Mesendoderm (in vitro differentiated cells): ENCODE measurements around the gene OXSR1.
A peak's percentile ranks its signal among the peaks of the same experiment; 100 is the strongest.

ENCODE experiments used
- DNase-seq: peaks from one replicate; pipeline ENCODE4 v3.0.0; 2013
- H2AK5ac ChIP-seq: 2 replicates; pipeline ENCODE4 v1.6.1; 2013; ENCODE audit warnings: low read length, inconsistent platforms
- H2BK120ac ChIP-seq: 2 replicates; pipeline ENCODE4 v1.6.1; 2013; ENCODE audit warnings: low read depth, mild to moderate bottlenecking, low read length, moderate library complexity, mixed read lengths
- H2BK15ac ChIP-seq: replicated peaks from 2 replicates; pipeline ENCODE4 v1.6.1; 2013; ENCODE audit warnings: low read depth, mild to moderate bottlenecking, moderate library complexity
- H2BK5ac ChIP-seq: 2 replicates; pipeline ENCODE4 v1.6.1; 2013; ENCODE audit warnings: low read length, inconsistent platforms
- H3K18ac ChIP-seq: 2 replicates; pipeline ENCODE4 v1.6.1; 2013; ENCODE audit warnings: mild to moderate bottlenecking, low read length, mixed read lengths
- H3K23ac ChIP-seq: one replicate; pipeline ENCODE4 v1.6.1; 2013; ENCODE audit warnings: low read length
- H3K27ac ChIP-seq: 2 replicates; pipeline ENCODE4 v1.5.1; 2013; ENCODE audit warnings: low read depth, mild to moderate bottlenecking, inconsistent platforms, low read length, moderate library complexity
- H3K27me3 ChIP-seq: 2 replicates; pipeline ENCODE4 v1.6.1; 2013; ENCODE audit warnings: low read length, control low read depth, mild to moderate bottlenecking, inconsistent platforms; ENCODE audit not compliant: insufficient read depth, poor library complexity
- H3K36me3 ChIP-seq: 2 replicates; pipeline ENCODE4 v1.6.1; 2013; ENCODE audit warnings: low read length, inconsistent platforms; ENCODE audit not compliant: control insufficient read depth, insufficient read depth
- H3K4ac ChIP-seq: one replicate; pipeline ENCODE4 v1.6.1; 2013; ENCODE audit warnings: low read depth, mild to moderate bottlenecking, low read length, moderate library complexity
- H3K4me1 ChIP-seq: 2 replicates; pipeline ENCODE4 v1.6.1; 2013; ENCODE audit warnings: low read depth, low read length, inconsistent platforms; ENCODE audit not compliant: control insufficient read depth
- H3K4me2 ChIP-seq: 2 replicates; pipeline ENCODE4 v1.6.1; 2013; ENCODE audit warnings: low read length
- H3K4me3 ChIP-seq: 2 replicates; pipeline ENCODE4 v1.5.1; 2013; ENCODE audit warnings: mild to moderate bottlenecking, low read length
- H3K56ac ChIP-seq: one replicate; pipeline ENCODE4 v1.6.1; 2013; ENCODE audit warnings: low read length
- H3K79me1 ChIP-seq: 2 replicates; pipeline ENCODE4 v1.6.1; 2013; ENCODE audit warnings: low read length, inconsistent platforms
- H3K79me2 ChIP-seq: 2 replicates; pipeline ENCODE4 v1.6.1; 2013; ENCODE audit warnings: mild to moderate bottlenecking, low read length; ENCODE audit not compliant: control insufficient read depth, insufficient read depth
- H3K9ac ChIP-seq: 2 replicates; pipeline ENCODE4 v1.6.1; 2013; ENCODE audit warnings: low read length, inconsistent platforms
- H4K5ac ChIP-seq: one replicate; pipeline ENCODE4 v1.6.1; 2013; ENCODE audit warnings: low read length
- H4K8ac ChIP-seq: one replicate; pipeline ENCODE4 v1.6.1; 2013; ENCODE audit warnings: low read depth, mild to moderate bottlenecking, control low read depth, low read length, moderate library complexity
- WGBS: extraction: QIAGEN DNeasy Blood & Tissue Kit; methylation state at CpG from one replicate; pipeline ENCODE4 v1.1.7; 2013; ENCODE audit warnings: low lambda C conversion rate, missing lambda C conversion rate; ENCODE audit not compliant: insufficient coverage; ENCODE audit errors: extremely low coverage; 5-methylcytosine and 5-hydroxymethylcytosine counted together

Gene OXSR1

DNA sequence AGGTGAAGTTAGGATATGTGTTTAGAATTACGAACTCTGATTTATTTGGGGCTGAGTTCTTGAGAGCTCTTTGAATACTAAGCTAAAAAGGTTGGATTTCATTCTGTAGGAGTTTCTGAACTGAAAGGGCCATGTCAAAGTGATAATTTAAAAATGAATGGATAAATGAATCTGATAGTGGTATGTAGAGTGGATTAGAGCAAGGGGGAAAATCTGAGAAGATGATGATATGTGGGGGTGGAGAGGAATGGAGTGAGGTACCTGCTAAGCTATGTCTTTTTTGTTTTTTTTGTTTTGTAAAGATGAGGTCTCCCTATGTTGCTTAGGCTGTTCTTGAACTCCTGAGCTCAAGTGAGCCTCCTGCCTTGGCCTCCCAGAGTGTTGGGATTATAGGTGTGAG is 55.7 kb downstream of the OXSR1 start:
- no peak overlapping the region for H4K8ac ChIP-seq
- H3K18ac ChIP-seq: no peak overlapping the region
- no peak overlapping the region for H2BK15ac ChIP-seq
- H4K5ac ChIP-seq: no peak overlapping the region
- no peaks in the 10 kb centered on the region for H3K36me3 ChIP-seq
- H3K27ac ChIP-seq: no peak overlapping the region
- no CpG with 5 or more reads among the region's 1 CpG for WGBS
- H2AK5ac ChIP-seq: no peak overlapping the region
- no peak overlapping the region for H3K9ac ChIP-seq
- peaks cover 2% of the 10 kb centered on the region for H3K79me1 ChIP-seq
- H2BK120ac ChIP-seq: no peak overlapping the region
- no peak overlapping the region for H3K4me3 ChIP-seq
- no peaks in the 10 kb centered on the region for H3K79me2 ChIP-seq
- no peak overlapping the region for H3K4ac ChIP-seq
- no peak overlapping the region for H2BK5ac ChIP-seq
- DNase-seq: no peak
- H3K56ac ChIP-seq: no peak overlapping the region
- no peak overlapping the region for H3K23ac ChIP-seq
- no peak overlapping the region for H3K4me2 ChIP-seq
- H3K27me3 ChIP-seq: no peaks in the 10 kb centered on the region
- no peaks in the 10 kb centered on the region for H3K4me1 ChIP-seq

DNA sequence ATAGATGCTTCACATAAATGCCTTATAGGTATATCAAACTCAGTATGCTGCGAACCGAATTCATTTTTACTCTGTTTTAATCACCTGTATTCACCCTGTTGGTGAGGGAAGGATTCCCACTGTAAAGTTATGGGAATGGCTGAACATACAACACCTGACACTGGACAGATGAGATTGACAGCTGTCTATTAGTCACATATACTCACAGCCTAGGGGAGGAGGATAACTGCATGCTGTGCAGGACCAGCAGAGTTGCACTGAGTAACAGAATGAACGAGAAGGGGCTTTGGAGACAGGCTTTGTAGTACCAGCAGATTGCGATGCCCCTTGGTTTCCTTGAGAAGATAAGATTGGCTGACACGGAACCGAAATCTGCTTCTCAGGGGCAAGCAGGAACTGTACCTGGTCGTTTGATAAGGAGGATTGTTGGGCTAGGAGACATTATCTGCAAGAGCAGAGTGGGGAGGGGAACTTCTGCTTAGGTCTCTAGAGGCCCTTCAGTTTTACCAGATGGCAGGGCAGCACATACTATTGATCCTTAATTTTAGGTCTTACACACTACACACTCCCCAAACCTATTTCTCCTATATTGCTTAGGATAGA is 56.8 kb downstream of the OXSR1 start:
- Histone ChIP-seq H3K18ac (no peak overlapping the region), H2BK5ac (no peak overlapping the region), H4K8ac (no peak overlapping the region), H3K27ac (no peak overlapping the region), H3K4ac (no peak overlapping the region), H2BK15ac (no peak overlapping the region), H3K56ac (no peak overlapping the region), H2AK5ac (no peak overlapping the region), H3K79me2 (no peaks in the 10 kb centered on the region), H3K79me1 (peaks cover 2% of the 10 kb centered on the region), H3K4me3 (no peak overlapping the region), H4K5ac (no peak overlapping the region), H3K23ac (no peak overlapping the region), H2BK120ac (no peak overlapping the region), H3K9ac (no peak overlapping the region), H3K27me3 (no peaks in the 10 kb centered on the region), H3K4me2 (no peak overlapping the region), H3K36me3 (no peaks in the 10 kb centered on the region), H3K4me1 (no peaks in the 10 kb centered on the region)
- no CpG with 5 or more reads among the region's 7 CpGs for WGBS
- DNase-seq: peak; percentile 31

DNA sequence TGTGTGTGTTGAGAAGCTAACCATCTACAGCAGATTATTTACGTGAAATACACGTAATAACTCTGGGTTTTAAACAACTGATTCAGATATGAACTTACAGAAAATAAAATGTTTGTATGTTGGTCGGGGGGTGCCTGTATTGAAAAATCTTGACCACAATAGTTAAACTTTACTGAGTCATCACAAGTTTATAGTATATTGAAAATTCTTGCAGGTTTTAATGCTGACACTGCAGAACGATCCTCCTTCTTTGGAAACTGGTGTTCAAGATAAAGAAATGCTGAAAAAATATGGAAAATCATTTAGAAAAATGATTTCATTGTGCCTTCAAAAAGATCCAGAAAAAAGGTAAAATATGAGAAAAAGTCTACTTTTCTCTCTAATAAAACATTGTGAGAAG is 59.0 kb downstream of the OXSR1 start:
- Histone ChIP-seq H3K4me1 (no peaks in the 10 kb centered on the region), H3K27me3 (no peaks in the 10 kb centered on the region), H4K5ac (no peak overlapping the region), H3K4ac (no peak overlapping the region), H2BK120ac (no peak overlapping the region), H3K56ac (no peak overlapping the region), H3K18ac (no peak overlapping the region), H3K4me3 (no peak overlapping the region), H3K23ac (no peak overlapping the region), H3K79me2 (no peaks in the 10 kb centered on the region), H2BK15ac (no peak overlapping the region), H3K9ac (no peak overlapping the region), H3K27ac (no peak overlapping the region), H3K4me2 (no peak overlapping the region), H4K8ac (no peak overlapping the region), H2BK5ac (no peak overlapping the region), H3K36me3 (no peaks in the 10 kb centered on the region), H2AK5ac (no peak overlapping the region), H3K79me1 (peaks cover 2% of the 10 kb centered on the region)
- WGBS: no CpG with 5 or more reads among the region's 4 CpGs
- no peak for DNase-seq

DNA sequence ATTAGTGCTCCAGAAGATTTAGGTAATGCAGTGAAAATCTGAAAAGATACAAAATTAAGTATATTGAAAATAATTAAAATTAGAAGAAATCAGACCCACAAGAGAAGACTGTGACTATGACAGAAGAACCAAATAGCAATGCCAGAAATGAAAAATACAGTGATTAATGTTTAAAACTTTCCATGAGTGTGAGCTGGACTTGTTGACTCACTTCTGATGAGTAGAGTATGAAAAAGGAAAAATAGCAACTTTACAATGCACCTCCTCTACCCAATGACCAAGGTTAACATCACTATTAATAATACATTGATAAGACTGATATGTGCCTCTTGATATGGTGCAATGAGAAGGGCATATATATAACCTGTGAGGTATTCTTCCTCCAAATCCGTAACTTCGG is 60.9 kb downstream of the OXSR1 start:
- no peaks in the 10 kb centered on the region for H3K79me1 ChIP-seq
- no peaks in the 10 kb centered on the region for H3K27me3 ChIP-seq
- H3K27ac ChIP-seq: no peak overlapping the region
- H3K4ac ChIP-seq: no peak overlapping the region
- H2BK5ac ChIP-seq: no peak overlapping the region
- H4K8ac ChIP-seq: no peak overlapping the region
- no peak overlapping the region for H3K9ac ChIP-seq
- WGBS: no CpG with 5 or more reads among the region's 2 CpGs
- no peak overlapping the region for H2BK120ac ChIP-seq
- H3K23ac ChIP-seq: no peak overlapping the region
- H3K36me3 ChIP-seq: no peaks in the 10 kb centered on the region
- no peak overlapping the region for H2BK15ac ChIP-seq
- H3K56ac ChIP-seq: no peak overlapping the region
- H3K79me2 ChIP-seq: no peaks in the 10 kb centered on the region
- H3K18ac ChIP-seq: no peak overlapping the region
- H3K4me2 ChIP-seq: no peak overlapping the region
- H2AK5ac ChIP-seq: no peak overlapping the region
- no peak overlapping the region for H3K4me3 ChIP-seq
- H3K4me1 ChIP-seq: no peaks in the 10 kb centered on the region
- no peak for DNase-seq
- H4K5ac ChIP-seq: no peak overlapping the region

DNA sequence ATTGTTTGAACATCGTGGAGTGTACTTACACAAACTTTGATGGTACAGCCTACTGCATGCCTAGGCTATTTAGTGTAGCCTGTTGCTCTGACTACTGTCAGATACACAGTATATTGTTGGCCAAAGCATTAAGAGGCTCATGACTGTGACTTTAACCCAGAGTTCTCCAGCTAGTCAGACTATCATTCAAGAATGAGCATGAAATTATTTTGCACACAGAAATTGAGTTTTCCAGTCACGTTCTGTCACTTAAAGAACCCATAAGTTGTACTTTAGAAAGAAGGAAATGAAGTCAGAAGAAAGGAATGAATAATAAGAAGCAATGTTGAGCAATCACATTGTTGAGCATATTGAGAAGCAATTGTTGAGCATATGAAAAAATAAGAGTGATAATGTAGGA is 62.7 kb downstream of the OXSR1 start:
- Histone ChIP-seq H3K36me3 (no peaks in the 10 kb centered on the region), H4K5ac (no peak overlapping the region), H3K18ac (no peak overlapping the region), H3K79me1 (no peaks in the 10 kb centered on the region), H3K27me3 (no peaks in the 10 kb centered on the region), H3K79me2 (no peaks in the 10 kb centered on the region), H3K4ac (no peak overlapping the region), H3K23ac (no peak overlapping the region), H2BK15ac (no peak overlapping the region), H3K4me1 (no peaks in the 10 kb centered on the region), H3K27ac (no peak overlapping the region), H3K56ac (no peak overlapping the region), H2BK5ac (no peak overlapping the region), H3K9ac (no peak overlapping the region), H4K8ac (no peak overlapping the region), H3K4me2 (no peak overlapping the region), H2AK5ac (no peak overlapping the region), H2BK120ac (no peak overlapping the region), H3K4me3 (no peak overlapping the region)
- no CpG with 5 or more reads among the region's 2 CpGs for WGBS
- no peak for DNase-seq

DNA sequence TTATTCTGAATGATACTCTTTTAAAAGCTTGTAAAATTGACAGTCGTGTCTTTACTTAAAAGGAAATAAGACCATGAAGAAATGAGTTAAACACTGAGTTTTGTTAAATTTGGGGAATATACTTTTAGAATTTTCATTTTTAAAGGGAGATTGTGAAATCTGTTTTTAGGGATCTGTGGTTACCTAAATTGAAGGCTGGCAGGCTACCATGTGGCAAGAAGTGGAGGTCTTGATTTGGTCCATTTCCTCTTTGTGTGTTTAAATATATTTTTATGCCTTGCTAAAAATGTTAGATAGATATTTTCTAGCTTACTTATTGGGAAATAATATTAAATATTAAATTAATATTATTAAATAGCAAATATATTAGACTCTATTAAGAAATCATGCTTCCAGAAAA is 63.7 kb downstream of the OXSR1 start:
- Histone ChIP-seq H2BK120ac (no peak overlapping the region), H2AK5ac (no peak overlapping the region), H3K4ac (no peak overlapping the region), H3K4me3 (no peak overlapping the region), H4K8ac (no peak overlapping the region), H3K79me1 (no peaks in the 10 kb centered on the region), H3K23ac (no peak overlapping the region), H3K4me2 (no peak overlapping the region), H3K18ac (no peak overlapping the region), H3K36me3 (no peaks in the 10 kb centered on the region), H3K9ac (no peak overlapping the region), H3K4me1 (no peaks in the 10 kb centered on the region), H2BK5ac (no peak overlapping the region), H3K56ac (no peak overlapping the region), H3K27me3 (no peaks in the 10 kb centered on the region), H4K5ac (no peak overlapping the region), H2BK15ac (no peak overlapping the region), H3K79me2 (no peaks in the 10 kb centered on the region), H3K27ac (no peak overlapping the region)
- no CpG with 5 or more reads among the region's 1 CpG for WGBS
- DNase-seq: no peak
